Stimulated activated naive CD8-positive, alpha-beta T cell treated with anti-CD3 and anti-CD28 coated beads, Interleukin-15, Interleukin-2, amounts not matched to agents 100 U/mL and 50 U/mL, for 24 hours (primary cell): ENCODE results near the gene ATP13A3.

Experiments
- ATAC-seq: fragments of 150-1000 bp; cut with Tn5 transposase; one replicate; pipeline ENCODE4 v1.10.0; 2021
- DNase-seq: peaks from one replicate; pipeline ENCODE4 v3.0.0; 2021

Gene ATP13A3

GRCh38 chr3:194395212-194395611 is 91.6 kb downstream of the ATP13A3 start:
- ATAC-seq, result no peak
- DNase-seq, result no peak

GRCh38 chr3:194392576-194392975 is 94.2 kb downstream of the ATP13A3 start:
- DNase-seq (no peak), ATAC-seq (no peak)

- ATAC-seq (no peak), DNase-seq (no peak)
Observed at GRCh38 chr3:194390835-194391234, 96.0 kb downstream of the ATP13A3 start.

GRCh38 chr3:194389269-194389668 is 97.5 kb downstream of the ATP13A3 start:
- no peak for ATAC-seq
- DNase-seq, result no peak

- DNase-seq, result no peak
Observed at GRCh38 chr3:194387926-194388418, 98.8 kb downstream of the ATP13A3 start.

GRCh38 chr3:194387276-194387675 is 99.5 kb downstream of the ATP13A3 start:
- no peak for DNase-seq
- ATAC-seq, result no peak

More at GRCh38 chr3:194387926-194388418, 98.8 kb downstream of the ATP13A3 start:
- ATAC-seq, result no peak

- DNase-seq, result no peak
- ATAC-seq, result no peak
Observed at GRCh38 chr3:194386648-194387047, 100.2 kb downstream of the ATP13A3 start.

- ATAC-seq (no peak), DNase-seq (no peak)
Observed at GRCh38 chr3:194386066-194386465, 100.7 kb downstream of the ATP13A3 start.

GRCh38 chr3:194384569-194385001 is 102.2 kb downstream of the ATP13A3 start:
- ATAC-seq (no peak), DNase-seq (no peak)

- ATAC-seq (no peak), DNase-seq (no peak)
Observed at GRCh38 chr3:194384156-194384555, 102.6 kb downstream of the ATP13A3 start.

- ATAC-seq (no peak), DNase-seq (no peak)
Observed at GRCh38 chr3:194383276-194383940, 103.4 kb downstream of the ATP13A3 start.

- ATAC-seq (no peak), DNase-seq (no peak)
Observed at GRCh38 chr3:194382892-194383223, 103.9 kb downstream of the ATP13A3 start.

GRCh38 chr3:194382196-194382891 is 104.5 kb downstream of the ATP13A3 start:
- DNase-seq (no peak), ATAC-seq (no peak)

- ATAC-seq, result no peak
- no peak for DNase-seq
Observed at GRCh38 chr3:194381460-194381875, 105.3 kb downstream of the ATP13A3 start.

GRCh38 chr3:194380326-194380725 is 106.5 kb downstream of the ATP13A3 start:
- no peak for ATAC-seq
- DNase-seq, result no peak

- no peak for ATAC-seq
- DNase-seq, result no peak
Observed at GRCh38 chr3:194379651-194380050, 107.2 kb downstream of the ATP13A3 start.

GRCh38 chr3:194379231-194379630 is 107.6 kb downstream of the ATP13A3 start:
- DNase-seq (no peak), ATAC-seq (no peak)

- DNase-seq (no peak), ATAC-seq (no peak)
Observed at GRCh38 chr3:194377708-194378107, 109.1 kb downstream of the ATP13A3 start.

- ATAC-seq, result no peak
- no peak for DNase-seq
Observed at GRCh38 chr3:194376241-194376560, 110.6 kb downstream of the ATP13A3 start.

GRCh38 chr3:194375473-194376240 is 111.1 kb downstream of the ATP13A3 start:
- ATAC-seq, result no peak
- DNase-seq, result no peak

- ATAC-seq, result no peak
- DNase-seq, result no peak
Observed at GRCh38 chr3:194374935-194375334, 111.9 kb downstream of the ATP13A3 start.

GRCh38 chr3:194373899-194374298 is 112.9 kb downstream of the ATP13A3 start:
- DNase-seq, result no peak
- no peak for ATAC-seq

- no peak for DNase-seq
- no peak for ATAC-seq
Observed at GRCh38 chr3:194373028-194373427, 113.8 kb downstream of the ATP13A3 start.
